ENCODE results near the gene STOX2. TPM values are rescaled to one million over a fixed set of nuclear protein-coding genes. Genes with fewer than 3 reads are reported as not detected.

STOX2 gene
- polyA plus RNA-seq, 1 experiment = 2.4 TPM

- no peak for DNase-seq (ENCODE audit: low read depth, low spot score)
- Histone ChIP-seq H3K27ac (ENCODE audit: low read depth, low read length) (no peak overlapping the region), H3K9me3 (ENCODE audit: control insufficient read depth, insufficient read depth, low read length) (peaks cover 3% of the 10 kb centered on the region; the same call in 1 of the 2 replicates), H3K4me3 (ENCODE audit: low read depth, low read length) (no peak overlapping the region), H3K27me3 (ENCODE audit: control insufficient read depth, insufficient read depth, low read length) (peaks cover 44% of the 10 kb centered on the region)
- TF ChIP-seq, protein P1, sequence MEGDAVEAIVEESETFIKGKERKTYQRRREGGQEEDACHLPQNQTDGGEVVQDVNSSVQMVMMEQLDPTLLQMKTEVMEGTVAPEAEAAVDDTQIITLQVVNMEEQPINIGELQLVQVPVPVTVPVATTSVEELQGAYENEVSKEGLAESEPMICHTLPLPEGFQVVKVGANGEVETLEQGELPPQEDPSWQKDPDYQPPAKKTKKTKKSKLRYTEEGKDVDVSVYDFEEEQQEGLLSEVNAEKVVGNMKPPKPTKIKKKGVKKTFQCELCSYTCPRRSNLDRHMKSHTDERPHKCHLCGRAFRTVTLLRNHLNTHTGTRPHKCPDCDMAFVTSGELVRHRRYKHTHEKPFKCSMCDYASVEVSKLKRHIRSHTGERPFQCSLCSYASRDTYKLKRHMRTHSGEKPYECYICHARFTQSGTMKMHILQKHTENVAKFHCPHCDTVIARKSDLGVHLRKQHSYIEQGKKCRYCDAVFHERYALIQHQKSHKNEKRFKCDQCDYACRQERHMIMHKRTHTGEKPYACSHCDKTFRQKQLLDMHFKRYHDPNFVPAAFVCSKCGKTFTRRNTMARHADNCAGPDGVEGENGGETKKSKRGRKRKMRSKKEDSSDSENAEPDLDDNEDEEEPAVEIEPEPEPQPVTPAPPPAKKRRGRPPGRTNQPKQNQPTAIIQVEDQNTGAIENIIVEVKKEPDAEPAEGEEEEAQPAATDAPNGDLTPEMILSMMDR (IDR thresholded peaks at IDR 0.05; ENCODE audit: low read depth, low read length) = no peak
- CTCF ChIA-PET = no interaction called here
- POLR2A ChIA-PET = interaction anchor here (0.7 kb wide), 1 partner anchor 111 kb away, joined by 6 read pairs; no protein-coding TSS in a partner anchor
These were observed 1.3 kb downstream of the STOX2 start for GRCh38 chr4:183906489-183906738.

GRCh38 chr4:183906739-183907651 lies 1.9 kb downstream of the STOX2 start:
- DNase-seq (ENCODE audit: low read depth, low spot score) = no peak
- ChIA-PET CTCF (interaction anchor here (0.6 to 0.7 kb wide), 3 partner anchors 10 to 78 kb away, joined by 3 read pairs; no protein-coding TSS in a partner anchor), POLR2A (interaction anchor here (0.7 kb wide), 1 partner anchor 111 kb away, joined by 6 read pairs; no protein-coding TSS in a partner anchor)
- TF ChIP-seq, protein P1 (IDR thresholded peaks at IDR 0.05; ENCODE audit: low read depth, low read length) = no peak
- peaks cover 44% of the 10 kb centered on the region for H3K27me3 ChIP-seq (ENCODE audit: control insufficient read depth, insufficient read depth, low read length)
- no peak overlapping the region for H3K27ac ChIP-seq (ENCODE audit: low read depth, low read length)
- H3K9me3 ChIP-seq (ENCODE audit: control insufficient read depth, insufficient read depth, low read length) = peaks cover 3% of the 10 kb centered on the region; the same call in 1 of the 2 replicates
- no peak overlapping the region for H3K4me3 ChIP-seq (ENCODE audit: low read depth, low read length)

DNA sequence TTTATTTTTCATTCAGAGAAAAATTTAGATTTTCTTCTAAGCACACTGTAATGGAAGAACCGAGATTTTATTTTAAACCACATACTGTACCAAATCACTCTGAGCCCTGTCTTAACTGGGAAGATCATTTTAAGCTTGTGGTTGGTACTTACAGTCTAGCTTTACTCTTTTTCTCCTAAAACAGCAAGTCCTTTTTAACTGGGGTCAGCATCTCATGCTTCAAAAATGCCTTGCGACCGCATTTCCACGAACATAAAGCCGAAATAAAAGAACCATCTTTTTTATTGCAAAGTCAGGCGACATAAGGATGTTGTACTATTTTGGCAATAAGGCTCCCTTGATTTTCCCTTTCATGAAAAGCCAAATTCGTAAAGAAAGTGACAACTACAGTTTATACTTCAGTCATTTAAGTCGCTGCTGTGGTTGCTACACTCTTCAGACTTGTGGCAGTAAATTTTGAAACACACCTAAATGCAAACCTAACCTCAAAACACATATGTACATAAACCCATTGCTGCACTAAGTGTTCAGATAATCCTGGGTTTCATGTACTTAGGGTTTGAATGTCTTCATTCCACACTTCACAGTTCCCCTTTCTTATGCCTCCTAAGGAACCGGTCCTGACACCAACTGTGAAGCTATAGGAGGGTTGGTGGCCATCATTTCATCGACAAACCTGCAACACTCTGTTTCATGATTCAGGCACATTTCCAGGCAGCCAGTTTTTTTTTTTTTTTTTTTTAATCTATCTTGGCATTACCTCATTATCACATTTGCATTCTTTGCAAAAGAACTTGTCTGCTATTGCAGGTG lies 3.0 kb downstream of the STOX2 start:
- Histone ChIP-seq H3K9me3 (ENCODE audit: control insufficient read depth, insufficient read depth, low read length) (peaks cover 3% of the 10 kb centered on the region; the same call in 1 of the 2 replicates), H3K27me3 (ENCODE audit: control insufficient read depth, insufficient read depth, low read length) (peaks cover 44% of the 10 kb centered on the region), H3K27ac (ENCODE audit: low read depth, low read length) (no peak overlapping the region), H3K4me3 (ENCODE audit: low read depth, low read length) (no peak overlapping the region)
- TF ChIP-seq, protein P1 (IDR thresholded peaks at IDR 0.05; ENCODE audit: low read depth, low read length) = no peak
- CTCF ChIA-PET = no interaction called here
- POLR2A ChIA-PET = no interaction called here
- DNase-seq (ENCODE audit: low read depth, low spot score) = no peak

DNA sequence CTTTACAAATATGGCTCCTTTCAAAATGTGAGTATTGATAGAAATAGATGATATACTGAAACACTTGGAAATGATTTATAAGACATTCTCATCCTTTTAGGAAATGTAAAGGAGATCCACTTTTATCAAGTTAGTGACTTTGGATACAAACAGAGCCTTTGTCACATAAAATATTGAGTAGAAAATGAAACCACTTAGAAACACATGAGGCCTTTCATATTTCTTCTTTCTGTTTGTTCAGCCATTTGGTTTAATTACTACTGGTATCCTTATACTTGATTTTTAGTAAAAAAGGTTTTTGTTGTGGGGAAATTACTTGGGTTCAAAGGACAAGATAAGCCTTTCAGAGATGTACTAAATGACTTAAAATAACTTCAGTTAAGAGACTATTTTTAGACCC lies 4.1 kb downstream of the STOX2 start:
- ChIA-PET POLR2A (no interaction called here), CTCF (no interaction called here)
- DNase-seq (ENCODE audit: low read depth, low spot score) = no peak
- TF ChIP-seq, protein P1 (IDR thresholded peaks at IDR 0.05; ENCODE audit: low read depth, low read length) = no peak
- Histone ChIP-seq H3K27ac (ENCODE audit: low read depth, low read length) (no peak overlapping the region), H3K27me3 (ENCODE audit: control insufficient read depth, insufficient read depth, low read length) (peaks cover 40% of the 10 kb centered on the region), H3K4me3 (ENCODE audit: low read depth, low read length) (no peak overlapping the region), H3K9me3 (ENCODE audit: control insufficient read depth, insufficient read depth, low read length) (peaks cover 3% of the 10 kb centered on the region; the same call in 1 of the 2 replicates)
